ENCODE results near the gene FOXJ3. TPM values are rescaled to one million over a fixed set of nuclear protein-coding genes. Genes with fewer than 3 reads are reported as not detected.

Gene FOXJ3
- total RNA-seq, 4 donors from 2014 or later, result 50.2 to 63.1 (median 56.6) TPM

- no peak for TF ChIP-seq CTCF (IDR thresholded peaks at IDR 0.05; ENCODE audit: low read depth)
Observed at GRCh38 chr1:42369471-42369870, 34.4 kb upstream of the FOXJ3 start.

DNA sequence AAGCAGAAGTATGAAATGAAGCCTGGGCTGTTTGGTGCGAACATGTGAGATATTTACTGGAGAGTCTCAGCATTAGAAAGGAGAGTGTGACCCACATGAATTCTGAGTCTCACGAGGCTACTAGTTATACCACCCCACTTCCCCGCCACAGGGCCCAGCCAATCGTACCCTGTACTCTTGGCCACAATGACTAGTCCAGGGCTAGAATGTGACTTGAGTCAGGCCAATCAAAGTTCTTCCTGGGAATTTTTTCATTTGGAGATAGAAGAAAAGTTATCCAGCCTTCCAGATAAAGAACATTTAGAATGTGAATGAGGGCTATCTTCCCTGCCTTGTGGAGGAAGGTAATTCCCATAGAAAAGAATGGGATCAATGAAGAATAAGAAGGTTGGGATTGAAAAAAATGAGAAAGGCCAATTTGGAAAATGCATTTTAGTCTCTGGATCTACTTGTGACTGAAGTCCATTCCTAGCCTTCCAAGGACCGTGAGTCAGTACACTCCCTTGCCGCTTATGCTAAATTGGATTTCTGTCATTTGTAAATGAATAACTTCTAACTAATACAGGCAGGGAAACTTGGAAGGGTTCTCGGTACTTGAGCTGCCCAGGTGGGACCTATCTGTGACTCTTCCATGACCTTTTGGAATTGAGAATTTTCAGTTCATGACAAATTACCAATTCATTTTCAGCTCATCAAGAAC lies 33.2 kb upstream of the FOXJ3 start:
- no peak for TF ChIP-seq CTCF (IDR thresholded peaks at IDR 0.05; ENCODE audit: low read depth)

DNA sequence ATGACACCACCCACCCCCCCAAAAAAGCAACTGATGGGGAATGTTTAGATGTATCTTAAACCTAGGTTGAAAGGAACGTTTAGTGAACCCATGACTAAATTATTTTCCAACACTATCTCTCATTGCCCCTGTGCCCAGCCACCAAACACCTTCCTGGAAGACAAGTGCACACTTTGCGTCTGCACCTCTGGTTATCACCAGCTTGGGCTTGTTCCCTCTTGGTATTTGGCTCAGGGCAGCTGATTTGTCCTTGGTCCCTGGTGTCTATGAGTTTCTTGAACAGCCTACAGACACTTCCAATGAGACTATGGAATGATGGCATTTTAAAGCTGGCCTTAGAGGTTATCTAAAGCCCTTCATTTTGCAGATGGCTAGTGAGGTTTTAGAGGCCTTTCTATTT lies 30.1 kb upstream of the FOXJ3 start:
- TF ChIP-seq CTCF (IDR thresholded peaks at IDR 0.05; ENCODE audit: low read depth), result no peak

DNA sequence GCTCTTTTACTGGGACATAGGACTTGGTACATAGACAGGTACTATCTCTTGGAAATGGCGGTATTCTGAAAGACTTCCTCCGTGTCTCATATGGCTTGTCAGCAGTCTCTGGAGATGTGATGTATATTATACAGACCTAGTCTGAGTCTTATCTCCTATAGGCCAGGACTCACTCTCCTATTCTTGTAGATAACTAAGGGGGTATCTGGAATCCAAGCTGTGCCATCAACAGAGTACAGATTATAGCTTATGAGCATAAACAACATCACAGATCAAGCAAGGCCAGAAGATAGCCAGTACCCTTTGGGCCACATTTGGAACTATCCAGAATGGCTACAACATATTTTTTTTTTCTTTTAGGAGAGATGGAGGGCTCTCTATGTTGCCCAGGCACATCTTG lies 29.5 kb upstream of the FOXJ3 start:
- TF ChIP-seq CTCF (IDR thresholded peaks at IDR 0.05; ENCODE audit: low read depth), result no peak

DNA sequence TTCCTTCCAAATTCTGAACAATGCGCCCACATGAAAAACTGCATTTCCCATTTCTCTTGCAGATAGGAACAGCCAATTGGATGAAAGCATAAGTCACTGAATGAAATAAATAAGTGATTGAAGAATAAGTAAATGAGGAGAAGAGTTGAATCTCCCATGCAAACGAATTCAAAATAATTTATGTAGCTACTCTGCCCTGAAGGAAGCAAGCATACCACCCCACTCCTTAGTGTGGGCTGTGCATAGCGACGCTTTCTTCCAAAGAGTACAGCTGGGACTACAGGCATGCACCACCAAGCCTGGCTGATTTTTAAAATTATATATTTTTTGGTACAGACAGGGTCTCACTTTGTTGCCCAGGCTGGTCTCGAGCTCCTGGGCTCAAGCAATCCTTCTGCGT lies 29.1 kb upstream of the FOXJ3 start:
- no peak for TF ChIP-seq CTCF (IDR thresholded peaks at IDR 0.05; ENCODE audit: low read depth)

- TF ChIP-seq CTCF (IDR thresholded peaks at IDR 0.05; ENCODE audit: low read depth), result no peak
Observed at GRCh38 chr1:42359466-42359865, 24.4 kb upstream of the FOXJ3 start.

GRCh38 chr1:42358791-42359190 lies 23.8 kb upstream of the FOXJ3 start:
- TF ChIP-seq CTCF (IDR thresholded peaks at IDR 0.05; ENCODE audit: low read depth), result no peak
